GM23338 (cell line): Measurements from ENCODE around the gene DNAJA2. TPM values are rescaled to one million over a fixed set of nuclear protein-coding genes. Genes with fewer than 3 reads are reported as not detected.

ENCODE experiments used
- ATAC-seq: fragments of 200-7000 bp; cut with Tn5 transposase; 3 replicates; pipeline ENCODE4 v1.9.1; 2020
- DNase-seq: peaks from one replicate; pipeline ENCODE4 v3.0.0-alpha.2; 2015; ENCODE audit warnings: low spot score
- H2AFZ ChIP-seq: fragments of 200-600 bp; sonication (generic); 2 replicates; pipeline ENCODE4 v1.8.0; 2016; ENCODE audit warnings: antibody characterized with exemption, mild to moderate bottlenecking, moderate library complexity
- H3F3A ChIP-seq: fragments of 200-600 bp; sonication (generic); replicated peaks from 2 replicates; pipeline ENCODE4 v1.8.0; 2017; ENCODE audit warnings: antibody characterized with exemption, mixed run types, low read depth
- H3K27ac ChIP-seq: fragments of 200-600 bp; sonication (generic); 2 replicates; pipeline ENCODE4 v1.6.1; 2016; ENCODE audit warnings: low read depth
- H3K27me3 ChIP-seq: fragments of 200-600 bp; sonication (generic); 2 replicates; pipeline ENCODE4 v1.8.0; 2016; ENCODE audit warnings: mild to moderate bottlenecking, mixed run types, moderate library complexity; ENCODE audit not compliant: insufficient read depth
- H3K36me3 ChIP-seq: fragments of 200-600 bp; sonication (generic); 2 replicates; pipeline ENCODE4 v1.8.0; 2016; ENCODE audit warnings: mild to moderate bottlenecking; ENCODE audit not compliant: insufficient read depth
- H3K4me1 ChIP-seq: fragments of 200-600 bp; sonication (generic); 2 replicates; pipeline ENCODE4 v1.8.0; 2016; ENCODE audit warnings: mild to moderate bottlenecking, moderate library complexity; ENCODE audit not compliant: insufficient read depth
- H3K4me2 ChIP-seq: fragments of 200-600 bp; sonication (generic); 2 replicates; pipeline ENCODE4 v1.7.1; 2017; ENCODE audit warnings: mixed run types
- H3K4me3 ChIP-seq: fragments of 200-600 bp; sonication (generic); 2 replicates; pipeline ENCODE4 v1.6.1; 2016; ENCODE audit warnings: mixed run types
- H3K79me2 ChIP-seq: fragments of 200-600 bp; sonication (generic); replicated peaks from 2 replicates; pipeline ENCODE4 v1.8.0; 2017; ENCODE audit warnings: mild to moderate bottlenecking; ENCODE audit not compliant: insufficient read depth
- H3K9me2 ChIP-seq: fragments of 200-600 bp; sonication (generic); 2 replicates; pipeline ENCODE4 v1.8.0; 2017; ENCODE audit not compliant: insufficient read depth
- H4K20me1 ChIP-seq: fragments of 200-600 bp; sonication (generic); replicated peaks from 2 replicates; pipeline ENCODE4 v1.8.0; 2017; ENCODE audit warnings: mild to moderate bottlenecking; ENCODE audit not compliant: insufficient read depth
- H3K27ac Mint-ChIP-seq: 2 replicates; pipeline ENCODE4 v1.8.0; 2020; ENCODE audit warnings: inconsistent platforms, mild to moderate bottlenecking, moderate library complexity, mixed read lengths
- H3K27me3 Mint-ChIP-seq: 3 replicates; pipeline ENCODE4 v1.8.0; 2022; ENCODE audit warnings: low read depth, mild to moderate bottlenecking, moderate library complexity, mixed read lengths, inconsistent platforms; ENCODE audit not compliant: insufficient read depth, poor library complexity
- H3K36me3 Mint-ChIP-seq: 3 replicates; pipeline ENCODE4 v1.8.0; 2021; ENCODE audit warnings: low read depth, mild to moderate bottlenecking, inconsistent platforms, moderate library complexity, mixed read lengths
- H3K4me1 Mint-ChIP-seq: 3 replicates; pipeline ENCODE4 v1.8.0; 2020; ENCODE audit warnings: mild to moderate bottlenecking, inconsistent platforms, mixed read lengths
- H3K4me3 Mint-ChIP-seq: 3 replicates; pipeline ENCODE4 v1.8.0; 2021; ENCODE audit warnings: moderate library complexity, mild to moderate bottlenecking, inconsistent platforms, mixed read lengths
- H3K9me3 Mint-ChIP-seq: 3 replicates; pipeline ENCODE4 v1.8.0; 2020; ENCODE audit warnings: moderate library complexity, mild to moderate bottlenecking, inconsistent platforms, mixed read lengths
- CREB1 ChIP-seq: fragments of 250-450 bp; sonication (Bioruptor Pico); IDR thresholded peaks from 2 replicates; pipeline ENCODE4 v1.5.0; 2020; ENCODE audit warnings: low read depth, mild to moderate bottlenecking, moderate library complexity
- EZH2 ChIP-seq: fragments of 200-600 bp; sonication (generic); IDR thresholded peaks from one replicate; pipeline ENCODE4 v1.8.0; 2017; ENCODE audit warnings: antibody characterized with exemption, mild to moderate bottlenecking, low read depth; ENCODE audit not compliant: unreplicated experiment
- EZH2phosphoT487 ChIP-seq: fragments of 200-600 bp; sonication (generic); IDR thresholded peaks from one replicate; pipeline ENCODE4 v1.8.1; 2018; ENCODE audit warnings: antibody characterized with exemption; ENCODE audit not compliant: unreplicated experiment
- JUNB ChIP-seq: IDR thresholded peaks from one replicate; pipeline ENCODE4 v1.6.1; 2016; ENCODE audit warnings: antibody characterized with exemption; ENCODE audit not compliant: unreplicated experiment
- NANOG ChIP-seq: IDR thresholded peaks from 2 replicates; pipeline ENCODE4 v1.6.1; 2016; ENCODE audit warnings: antibody characterized with exemption, borderline replicate concordance
- POLR2AphosphoS5 ChIP-seq: IDR thresholded peaks from 2 replicates; pipeline ENCODE4 v1.6.1; 2016; ENCODE audit warnings: antibody characterized with exemption, low read depth
- STAT1 ChIP-seq: IDR thresholded peaks from one replicate; pipeline ENCODE4 v1.6.1; 2016; ENCODE audit warnings: antibody characterized with exemption; ENCODE audit not compliant: unreplicated experiment
- ZNF114 ChIP-seq: fragments of 250-450 bp; sonication (Bioruptor Pico); IDR thresholded peaks from 2 replicates; pipeline ENCODE4 v1.5.0; 2020; ENCODE audit warnings: mild to moderate bottlenecking, moderate library complexity
- ZNF331 ChIP-seq: fragments of 250-450 bp; sonication (Bioruptor Pico); IDR thresholded peaks from 2 replicates; pipeline ENCODE4 v1.5.0; 2020; ENCODE audit warnings: low read depth, mild to moderate bottlenecking, moderate library complexity
- polyA plus RNA-seq: library from polyadenylated mRNA; unstranded; fragments of >200 nt; fragmentation: Nextera tagmentation; extraction: Ambion mirVana; gene quantifications from 2 replicates; pipeline ENCODE4 v1.2.1, GENCODE V29; 2016
- total RNA-seq: library from RNA; depleted of rRNA; stranded (reverse); fragments of >200 nt; shearing (Covaris generic); gene quantifications from 2 replicates; pipeline ENCODE4 v1.2.3, GENCODE V29; 2014
- TF ChIP-seq, protein P1 (sequence below): IDR thresholded peaks from 2 replicates; pipeline ENCODE4 v1.6.1; 2016; ENCODE audit warnings: antibody characterized with exemption
- TF ChIP-seq, protein P2 (sequence below), 2 experiments: fragments of 200-600 bp in 1 of 2; sonication (generic) in 1 of 2; conservative IDR thresholded peaks; 2 replicates each; pipeline versions ENCODE4 v1.5.1 to v1.6.1; 2016 to 2017; ENCODE audit warnings: antibody characterized with exemption in 2 of 2, low read depth in 2 of 2, mild to moderate bottlenecking in 2 of 2, moderate library complexity in 1 of 2
- TF ChIP-seq, protein P3 (sequence below): fragments of 250-450 bp; sonication (Bioruptor Pico); IDR thresholded peaks from 2 replicates; pipeline ENCODE4 v1.5.0; 2020; ENCODE audit warnings: mild to moderate bottlenecking, moderate library complexity
- TF ChIP-seq, protein P4 (sequence below): IDR thresholded peaks from one replicate; pipeline ENCODE4 v1.6.1; 2018; ENCODE audit warnings: antibody characterized with exemption; ENCODE audit not compliant: unreplicated experiment

Gene DNAJA2
- total and polyA plus RNA-seq, 2 experiments from 2014 or later = 94.5 to 101 TPM

DNA sequence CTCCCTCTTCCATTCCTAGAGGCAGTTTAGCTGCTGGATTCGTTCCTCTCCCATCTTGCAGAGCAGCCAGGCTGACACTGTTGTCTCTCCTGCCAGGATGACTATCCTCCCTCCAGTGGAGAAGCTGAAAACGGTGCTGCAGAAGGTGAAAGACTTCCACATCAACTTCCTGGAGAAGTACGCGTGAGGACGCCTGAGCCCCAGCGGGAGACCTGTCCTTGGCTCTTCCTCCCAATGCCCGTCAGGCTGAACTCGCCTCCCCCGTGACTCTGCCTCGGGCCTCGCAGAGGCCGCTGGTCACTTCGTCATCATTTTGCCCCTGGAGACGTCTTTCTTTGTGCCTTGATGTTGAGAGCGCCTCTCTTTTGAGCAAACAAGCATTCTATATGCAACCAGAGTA, 44.7 kb downstream of the DNAJA2 start:
- peaks cover 15% of the 10 kb centered on the region for H3K27me3 Mint-ChIP-seq
- no peaks in the 10 kb centered on the region; the same call in 2 of the 3 replicates for H3K9me3 Mint-ChIP-seq
- Histone ChIP-seq H3K79me2 (no peaks in the 10 kb centered on the region), H3K27me3 (no peaks in the 10 kb centered on the region), H4K20me1 (peaks cover 9% of the 10 kb centered on the region; the same call in 1 of the 2 replicates), H3K4me2 (no peak overlapping the region), H3K4me3 (no peak overlapping the region), H3K4me1 (no peaks in the 10 kb centered on the region), H3K36me3 (peaks cover 50% of the 10 kb centered on the region; the same call in 1 of the 2 replicates), H3F3A (peaks cover 6% of the 10 kb centered on the region; the same call in 1 of the 2 replicates), H2AFZ (no peak overlapping the region), H3K27ac (peak overlapping the region; percentile 63; the same call in 1 of the 2 replicates), H3K9me2 (no peaks in the 10 kb centered on the region)
- H3K4me1 Mint-ChIP-seq = peaks cover 10% of the 10 kb centered on the region; the same call in 2 of the 3 replicates
- peaks cover 85% of the 10 kb centered on the region for H3K36me3 Mint-ChIP-seq
- no peak for ATAC-seq
- H3K27ac Mint-ChIP-seq = no peak overlapping the region; the same call in 1 of the 2 replicates
- TF ChIP-seq JUNB (no peak), EZH2phosphoT487 (no peak), EZH2 (no peak), ZNF114 (no peak), CREB1 (CRISPR knock-in tag) (no peak), ZNF331 (CRISPR knock-in tag) (no peak), NANOG (no peak), STAT1 (no peak), POLR2AphosphoS5 (no peak)
- TF ChIP-seq, protein P1, sequence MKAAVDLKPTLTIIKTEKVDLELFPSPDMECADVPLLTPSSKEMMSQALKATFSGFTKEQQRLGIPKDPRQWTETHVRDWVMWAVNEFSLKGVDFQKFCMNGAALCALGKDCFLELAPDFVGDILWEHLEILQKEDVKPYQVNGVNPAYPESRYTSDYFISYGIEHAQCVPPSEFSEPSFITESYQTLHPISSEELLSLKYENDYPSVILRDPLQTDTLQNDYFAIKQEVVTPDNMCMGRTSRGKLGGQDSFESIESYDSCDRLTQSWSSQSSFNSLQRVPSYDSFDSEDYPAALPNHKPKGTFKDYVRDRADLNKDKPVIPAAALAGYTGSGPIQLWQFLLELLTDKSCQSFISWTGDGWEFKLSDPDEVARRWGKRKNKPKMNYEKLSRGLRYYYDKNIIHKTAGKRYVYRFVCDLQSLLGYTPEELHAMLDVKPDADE = no peak
- TF ChIP-seq, protein P2, sequence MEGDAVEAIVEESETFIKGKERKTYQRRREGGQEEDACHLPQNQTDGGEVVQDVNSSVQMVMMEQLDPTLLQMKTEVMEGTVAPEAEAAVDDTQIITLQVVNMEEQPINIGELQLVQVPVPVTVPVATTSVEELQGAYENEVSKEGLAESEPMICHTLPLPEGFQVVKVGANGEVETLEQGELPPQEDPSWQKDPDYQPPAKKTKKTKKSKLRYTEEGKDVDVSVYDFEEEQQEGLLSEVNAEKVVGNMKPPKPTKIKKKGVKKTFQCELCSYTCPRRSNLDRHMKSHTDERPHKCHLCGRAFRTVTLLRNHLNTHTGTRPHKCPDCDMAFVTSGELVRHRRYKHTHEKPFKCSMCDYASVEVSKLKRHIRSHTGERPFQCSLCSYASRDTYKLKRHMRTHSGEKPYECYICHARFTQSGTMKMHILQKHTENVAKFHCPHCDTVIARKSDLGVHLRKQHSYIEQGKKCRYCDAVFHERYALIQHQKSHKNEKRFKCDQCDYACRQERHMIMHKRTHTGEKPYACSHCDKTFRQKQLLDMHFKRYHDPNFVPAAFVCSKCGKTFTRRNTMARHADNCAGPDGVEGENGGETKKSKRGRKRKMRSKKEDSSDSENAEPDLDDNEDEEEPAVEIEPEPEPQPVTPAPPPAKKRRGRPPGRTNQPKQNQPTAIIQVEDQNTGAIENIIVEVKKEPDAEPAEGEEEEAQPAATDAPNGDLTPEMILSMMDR (conservative IDR thresholded peaks at IDR 0.05; ENCODE audit: low read depth in 2 of 2) = no peak
- TF ChIP-seq, protein P3, sequence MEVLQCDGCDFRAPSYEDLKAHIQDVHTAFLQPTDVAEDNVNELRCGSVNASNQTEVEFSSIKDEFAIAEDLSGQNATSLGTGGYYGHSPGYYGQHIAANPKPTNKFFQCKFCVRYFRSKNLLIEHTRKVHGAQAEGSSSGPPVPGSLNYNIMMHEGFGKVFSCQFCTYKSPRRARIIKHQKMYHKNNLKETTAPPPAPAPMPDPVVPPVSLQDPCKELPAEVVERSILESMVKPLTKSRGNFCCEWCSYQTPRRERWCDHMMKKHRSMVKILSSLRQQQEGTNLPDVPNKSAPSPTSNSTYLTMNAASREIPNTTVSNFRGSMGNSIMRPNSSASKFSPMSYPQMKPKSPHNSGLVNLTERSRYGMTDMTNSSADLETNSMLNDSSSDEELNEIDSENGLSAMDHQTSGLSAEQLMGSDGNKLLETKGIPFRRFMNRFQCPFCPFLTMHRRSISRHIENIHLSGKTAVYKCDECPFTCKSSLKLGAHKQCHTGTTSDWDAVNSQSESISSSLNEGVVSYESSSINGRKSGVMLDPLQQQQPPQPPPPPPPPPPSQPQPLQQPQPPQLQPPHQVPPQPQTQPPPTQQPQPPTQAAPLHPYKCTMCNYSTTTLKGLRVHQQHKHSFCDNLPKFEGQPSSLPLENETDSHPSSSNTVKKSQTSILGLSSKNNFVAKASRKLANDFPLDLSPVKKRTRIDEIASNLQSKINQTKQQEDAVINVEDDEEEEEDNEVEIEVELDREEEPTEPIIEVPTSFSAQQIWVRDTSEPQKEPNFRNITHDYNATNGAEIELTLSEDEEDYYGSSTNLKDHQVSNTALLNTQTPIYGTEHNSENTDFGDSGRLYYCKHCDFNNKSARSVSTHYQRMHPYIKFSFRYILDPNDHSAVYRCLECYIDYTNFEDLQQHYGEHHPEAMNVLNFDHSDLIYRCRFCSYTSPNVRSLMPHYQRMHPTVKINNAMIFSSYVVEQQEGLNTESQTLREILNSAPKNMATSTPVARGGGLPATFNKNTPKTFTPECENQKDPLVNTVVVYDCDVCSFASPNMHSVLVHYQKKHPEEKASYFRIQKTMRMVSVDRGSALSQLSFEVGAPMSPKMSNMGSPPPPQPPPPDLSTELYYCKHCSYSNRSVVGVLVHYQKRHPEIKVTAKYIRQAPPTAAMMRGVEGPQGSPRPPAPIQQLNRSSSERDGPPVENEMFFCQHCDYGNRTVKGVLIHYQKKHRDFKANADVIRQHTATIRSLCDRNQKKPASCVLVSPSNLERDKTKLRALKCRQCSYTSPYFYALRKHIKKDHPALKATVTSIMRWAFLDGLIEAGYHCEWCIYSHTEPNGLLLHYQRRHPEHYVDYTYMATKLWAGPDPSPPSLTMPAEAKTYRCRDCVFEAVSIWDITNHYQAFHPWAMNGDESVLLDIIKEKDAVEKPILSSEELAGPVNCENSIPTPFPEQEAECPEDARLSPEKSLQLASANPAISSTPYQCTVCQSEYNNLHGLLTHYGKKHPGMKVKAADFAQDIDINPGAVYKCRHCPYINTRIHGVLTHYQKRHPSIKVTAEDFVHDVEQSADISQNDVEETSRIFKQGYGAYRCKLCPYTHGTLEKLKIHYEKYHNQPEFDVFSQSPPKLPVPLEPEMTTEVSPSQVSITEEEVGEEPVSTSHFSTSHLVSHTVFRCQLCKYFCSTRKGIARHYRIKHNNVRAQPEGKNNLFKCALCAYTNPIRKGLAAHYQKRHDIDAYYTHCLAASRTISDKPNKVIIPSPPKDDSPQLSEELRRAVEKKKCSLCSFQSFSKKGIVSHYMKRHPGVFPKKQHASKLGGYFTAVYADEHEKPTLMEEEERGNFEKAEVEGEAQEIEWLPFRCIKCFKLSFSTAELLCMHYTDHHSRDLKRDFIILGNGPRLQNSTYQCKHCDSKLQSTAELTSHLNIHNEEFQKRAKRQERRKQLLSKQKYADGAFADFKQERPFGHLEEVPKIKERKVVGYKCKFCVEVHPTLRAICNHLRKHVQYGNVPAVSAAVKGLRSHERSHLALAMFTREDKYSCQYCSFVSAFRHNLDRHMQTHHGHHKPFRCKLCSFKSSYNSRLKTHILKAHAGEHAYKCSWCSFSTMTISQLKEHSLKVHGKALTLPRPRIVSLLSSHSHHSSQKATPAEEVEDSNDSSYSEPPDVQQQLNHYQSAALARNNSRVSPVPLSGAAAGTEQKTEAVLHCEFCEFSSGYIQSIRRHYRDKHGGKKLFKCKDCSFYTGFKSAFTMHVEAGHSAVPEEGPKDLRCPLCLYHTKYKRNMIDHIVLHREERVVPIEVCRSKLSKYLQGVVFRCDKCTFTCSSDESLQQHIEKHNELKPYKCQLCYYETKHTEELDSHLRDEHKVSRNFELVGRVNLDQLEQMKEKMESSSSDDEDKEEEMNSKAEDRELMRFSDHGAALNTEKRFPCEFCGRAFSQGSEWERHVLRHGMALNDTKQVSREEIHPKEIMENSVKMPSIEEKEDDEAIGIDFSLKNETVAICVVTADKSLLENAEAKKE (CRISPR knock-in tag) = no peak
- TF ChIP-seq, protein P4, sequence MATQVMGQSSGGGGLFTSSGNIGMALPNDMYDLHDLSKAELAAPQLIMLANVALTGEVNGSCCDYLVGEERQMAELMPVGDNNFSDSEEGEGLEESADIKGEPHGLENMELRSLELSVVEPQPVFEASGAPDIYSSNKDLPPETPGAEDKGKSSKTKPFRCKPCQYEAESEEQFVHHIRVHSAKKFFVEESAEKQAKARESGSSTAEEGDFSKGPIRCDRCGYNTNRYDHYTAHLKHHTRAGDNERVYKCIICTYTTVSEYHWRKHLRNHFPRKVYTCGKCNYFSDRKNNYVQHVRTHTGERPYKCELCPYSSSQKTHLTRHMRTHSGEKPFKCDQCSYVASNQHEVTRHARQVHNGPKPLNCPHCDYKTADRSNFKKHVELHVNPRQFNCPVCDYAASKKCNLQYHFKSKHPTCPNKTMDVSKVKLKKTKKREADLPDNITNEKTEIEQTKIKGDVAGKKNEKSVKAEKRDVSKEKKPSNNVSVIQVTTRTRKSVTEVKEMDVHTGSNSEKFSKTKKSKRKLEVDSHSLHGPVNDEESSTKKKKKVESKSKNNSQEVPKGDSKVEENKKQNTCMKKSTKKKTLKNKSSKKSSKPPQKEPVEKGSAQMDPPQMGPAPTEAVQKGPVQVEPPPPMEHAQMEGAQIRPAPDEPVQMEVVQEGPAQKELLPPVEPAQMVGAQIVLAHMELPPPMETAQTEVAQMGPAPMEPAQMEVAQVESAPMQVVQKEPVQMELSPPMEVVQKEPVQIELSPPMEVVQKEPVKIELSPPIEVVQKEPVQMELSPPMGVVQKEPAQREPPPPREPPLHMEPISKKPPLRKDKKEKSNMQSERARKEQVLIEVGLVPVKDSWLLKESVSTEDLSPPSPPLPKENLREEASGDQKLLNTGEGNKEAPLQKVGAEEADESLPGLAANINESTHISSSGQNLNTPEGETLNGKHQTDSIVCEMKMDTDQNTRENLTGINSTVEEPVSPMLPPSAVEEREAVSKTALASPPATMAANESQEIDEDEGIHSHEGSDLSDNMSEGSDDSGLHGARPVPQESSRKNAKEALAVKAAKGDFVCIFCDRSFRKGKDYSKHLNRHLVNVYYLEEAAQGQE = no peak
- no peak overlapping the region; the same call in 2 of the 3 replicates for H3K4me3 Mint-ChIP-seq
- DNase-seq = no peak
